Neural cell (in vitro differentiated cells): ENCODE results near the gene CFAP161.

Source experiments
- CTCF ChIP-seq: fragments of 450-650 bp; IDR thresholded peaks from 2 replicates; pipeline ENCODE4 v1.5.1; 2014; ENCODE audit warnings: antibody characterized with exemption, mild to moderate bottlenecking, moderate library complexity; ENCODE audit not compliant: poor library complexity, severe bottlenecking
- EZH2 ChIP-seq: fragments of 200-600, 300-800 bp; shearing (Covaris generic), sonication (generic); IDR thresholded peaks from 2 replicates; pipeline ENCODE4 v1.6.1; 2014; ENCODE audit warnings: antibody characterized with exemption, low read length, borderline replicate concordance, mild to moderate bottlenecking; ENCODE audit not compliant: insufficient read depth, poor library complexity, severe bottlenecking
- POLR2AphosphoS5 ChIP-seq: IDR thresholded peaks from 2 replicates; pipeline ENCODE4 v1.6.1; 2012
- SMC3 ChIP-seq: fragments of 450-650 bp; conservative IDR thresholded peaks from 2 replicates; pipeline ENCODE4 v1.6.1; 2014; ENCODE audit warnings: antibody characterized with exemption, mild to moderate bottlenecking, moderate library complexity; ENCODE audit not compliant: poor library complexity
- TAF1 ChIP-seq: IDR thresholded peaks from 2 replicates; pipeline ENCODE4 v1.6.1; 2012; ENCODE audit warnings: low read depth

- TF ChIP-seq CTCF (no peak), POLR2AphosphoS5 (no peak), TAF1 (no peak), EZH2 (no peak), SMC3 (no peak)
Observed at GRCh38 chr15:81168131-81168526, 34.1 kb downstream of the CFAP161 start.
